ENCODE data around the gene DDX18.
A peak's percentile ranks its signal among the peaks of the same experiment; 100 is the strongest.

The DDX18 gene

GRCh38 chr2:117835990-117836760, 21.7 kb downstream of the DDX18 start:
- Histone ChIP-seq H3K9me3 (ENCODE audit: insufficient read depth, low read depth, low read length) (no peaks in the 10 kb centered on the region), H3K4me3 (ENCODE audit: low read length) (peak overlapping the region; percentile 72), H3K4me1 (ENCODE audit: insufficient read depth, low read length) (no peaks in the 10 kb centered on the region), H3K36me3 (ENCODE audit: insufficient read depth, low read depth, low read length) (peaks cover 28% of the 10 kb centered on the region), H3K27ac (ENCODE audit: low read length) (no peak overlapping the region), H3K27me3 (ENCODE audit: insufficient read depth, low read length) (peaks cover 11% of the 10 kb centered on the region), H3K9ac (ENCODE audit: low read depth, low read length) (peak overlapping the region; percentile 48)

DNA sequence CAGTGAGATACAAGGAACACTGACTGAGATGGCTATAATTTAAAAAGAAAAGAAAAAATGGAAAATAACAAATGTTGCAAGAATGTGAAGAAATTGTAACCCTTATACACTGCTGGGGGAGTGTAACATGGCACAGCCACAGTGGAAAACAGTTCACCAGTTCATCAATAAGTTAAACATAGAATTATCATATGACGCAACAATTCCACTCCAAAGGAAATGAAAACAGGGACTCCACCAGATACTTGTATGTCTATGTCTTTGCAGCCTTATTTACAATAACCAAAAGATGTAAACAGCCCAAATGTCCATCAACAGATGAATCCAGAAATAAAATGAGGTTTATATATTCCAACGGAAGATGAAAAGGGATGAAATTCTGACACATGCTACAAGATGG, 30.8 kb downstream of the DDX18 start:
- Histone ChIP-seq H3K9ac (ENCODE audit: low read depth, low read length) (no peak overlapping the region), H3K27ac (ENCODE audit: low read length) (no peak overlapping the region), H3K9me3 (ENCODE audit: insufficient read depth, low read depth, low read length) (no peaks in the 10 kb centered on the region), H3K4me1 (ENCODE audit: insufficient read depth, low read length) (peaks cover 22% of the 10 kb centered on the region), H3K36me3 (ENCODE audit: insufficient read depth, low read depth, low read length) (no peaks in the 10 kb centered on the region), H3K4me3 (ENCODE audit: low read length) (no peak overlapping the region), H3K27me3 (ENCODE audit: insufficient read depth, low read length) (no peaks in the 10 kb centered on the region)

DNA sequence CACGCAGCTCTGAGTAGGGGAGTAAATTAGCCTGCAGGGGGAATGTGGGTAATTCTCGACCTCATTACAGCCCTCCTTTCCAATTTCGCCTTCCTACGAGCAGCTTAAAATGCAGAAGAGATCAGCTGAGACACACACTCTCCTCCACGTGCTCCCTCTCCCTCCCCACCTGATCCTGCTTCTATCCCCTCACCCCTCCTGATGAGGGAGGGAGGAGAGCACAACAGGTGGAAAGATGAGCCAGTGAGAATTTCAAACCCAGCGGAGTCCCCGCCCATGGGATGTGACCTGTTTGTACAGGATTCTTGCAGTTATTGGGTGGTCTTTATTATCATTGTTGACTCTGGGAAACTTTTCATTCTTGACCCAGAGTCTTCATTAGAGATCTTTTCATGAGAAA, 35.5 kb downstream of the DDX18 start:
- H3K4me3 ChIP-seq (ENCODE audit: low read length) = peak overlapping the region; percentile 39; the same call in 1 of the 2 replicates
- no peaks in the 10 kb centered on the region for H3K27me3 ChIP-seq (ENCODE audit: insufficient read depth, low read length)
- no peaks in the 10 kb centered on the region for H3K9me3 ChIP-seq (ENCODE audit: insufficient read depth, low read depth, low read length)
- no peak overlapping the region for H3K9ac ChIP-seq (ENCODE audit: low read depth, low read length)
- H3K4me1 ChIP-seq (ENCODE audit: insufficient read depth, low read length) = peaks cover 13% of the 10 kb centered on the region
- H3K27ac ChIP-seq (ENCODE audit: low read length) = no peak overlapping the region
- H3K36me3 ChIP-seq (ENCODE audit: insufficient read depth, low read depth, low read length) = no peaks in the 10 kb centered on the region

DNA sequence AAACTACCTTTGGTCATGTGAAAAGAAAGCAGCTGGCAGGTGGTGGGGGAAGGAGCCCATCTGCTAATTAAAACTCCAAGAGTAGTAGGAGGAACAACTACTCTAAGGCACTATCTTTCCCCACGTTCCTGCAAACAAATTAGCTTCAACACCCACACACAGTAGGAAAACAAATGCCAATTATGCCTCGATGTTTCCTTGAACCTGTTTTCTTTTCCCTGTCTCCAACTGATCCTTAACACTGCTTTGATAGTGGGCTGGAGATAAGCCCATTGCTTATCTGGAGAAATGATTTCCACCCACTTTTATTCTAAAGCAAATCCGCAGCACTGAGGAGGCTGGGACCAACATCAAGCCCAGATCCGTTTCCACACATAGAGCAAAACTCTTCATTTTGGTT, 36.0 kb downstream of the DDX18 start:
- no peak overlapping the region for H3K27ac ChIP-seq (ENCODE audit: low read length)
- H3K9ac ChIP-seq (ENCODE audit: low read depth, low read length) = no peak overlapping the region
- H3K36me3 ChIP-seq (ENCODE audit: insufficient read depth, low read depth, low read length) = no peaks in the 10 kb centered on the region
- H3K4me1 ChIP-seq (ENCODE audit: insufficient read depth, low read length) = peaks cover 13% of the 10 kb centered on the region
- H3K27me3 ChIP-seq (ENCODE audit: insufficient read depth, low read length) = no peaks in the 10 kb centered on the region
- H3K4me3 ChIP-seq (ENCODE audit: low read length) = peak overlapping the region; percentile 39; the same call in 1 of the 2 replicates
- no peaks in the 10 kb centered on the region for H3K9me3 ChIP-seq (ENCODE audit: insufficient read depth, low read depth, low read length)

DNA sequence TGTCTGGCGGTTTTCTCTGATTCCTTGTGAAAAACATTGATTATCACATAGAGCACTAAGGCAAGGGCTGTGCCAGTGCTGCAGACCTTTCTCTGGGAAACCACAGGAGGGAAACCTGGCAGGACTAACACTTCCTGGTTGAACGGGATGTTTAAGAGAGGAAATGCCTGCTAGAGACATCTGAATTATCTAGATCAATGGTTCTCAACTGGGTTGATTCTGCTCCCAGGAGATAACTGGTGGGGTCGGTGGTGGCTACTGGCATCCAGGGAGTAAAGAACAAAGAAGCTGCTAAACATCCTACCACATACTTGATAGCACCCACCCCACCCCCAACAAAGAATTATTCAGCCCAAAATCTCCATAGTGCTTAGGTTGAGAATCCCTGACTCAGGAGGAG, 37.5 kb downstream of the DDX18 start:
- H3K4me3 ChIP-seq (ENCODE audit: low read length) = no peak overlapping the region
- no peaks in the 10 kb centered on the region for H3K9me3 ChIP-seq (ENCODE audit: insufficient read depth, low read depth, low read length)
- no peaks in the 10 kb centered on the region for H3K36me3 ChIP-seq (ENCODE audit: insufficient read depth, low read depth, low read length)
- no peaks in the 10 kb centered on the region for H3K27me3 ChIP-seq (ENCODE audit: insufficient read depth, low read length)
- H3K4me1 ChIP-seq (ENCODE audit: insufficient read depth, low read length) = peaks cover 16% of the 10 kb centered on the region
- no peak overlapping the region for H3K9ac ChIP-seq (ENCODE audit: low read depth, low read length)
- no peak overlapping the region for H3K27ac ChIP-seq (ENCODE audit: low read length)

- Histone ChIP-seq H3K36me3 (ENCODE audit: insufficient read depth, low read depth, low read length) (no peaks in the 10 kb centered on the region), H3K4me3 (ENCODE audit: low read length) (no peak overlapping the region)
Observed at GRCh38 chr2:117853316-117853715, 38.8 kb downstream of the DDX18 start.

DNA sequence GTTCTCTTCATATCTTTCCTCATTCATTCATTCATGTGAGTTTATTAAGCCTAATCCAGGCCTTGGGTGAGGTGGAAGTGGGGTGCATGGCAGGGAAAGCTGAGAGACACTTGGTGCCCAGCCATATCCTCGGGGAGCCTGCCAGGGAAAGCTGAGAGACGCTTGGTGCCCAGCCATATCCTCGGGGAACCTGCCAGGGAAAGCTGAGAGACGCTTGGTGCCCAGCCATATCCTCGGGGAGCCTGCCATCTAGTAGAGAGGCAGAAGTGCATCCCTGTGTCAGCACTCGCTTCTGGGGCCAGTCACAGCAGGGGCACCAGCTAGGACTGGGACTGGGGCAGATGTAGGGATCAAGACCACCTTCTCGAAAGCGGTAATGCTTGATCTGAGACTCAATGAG, 39.4 kb downstream of the DDX18 start:
- peaks cover 16% of the 10 kb centered on the region for H3K4me1 ChIP-seq (ENCODE audit: insufficient read depth, low read length)

More at GRCh38 chr2:117853316-117853715, 38.8 kb downstream of the DDX18 start:
- Histone ChIP-seq H3K9ac (ENCODE audit: low read depth, low read length) (no peak overlapping the region), H3K27ac (ENCODE audit: low read length) (no peak overlapping the region), H3K27me3 (ENCODE audit: insufficient read depth, low read length) (peaks cover 2% of the 10 kb centered on the region; the same call in 1 of the 2 replicates), H3K9me3 (ENCODE audit: insufficient read depth, low read depth, low read length) (no peaks in the 10 kb centered on the region), H3K4me1 (ENCODE audit: insufficient read depth, low read length) (peaks cover 16% of the 10 kb centered on the region)

DNA sequence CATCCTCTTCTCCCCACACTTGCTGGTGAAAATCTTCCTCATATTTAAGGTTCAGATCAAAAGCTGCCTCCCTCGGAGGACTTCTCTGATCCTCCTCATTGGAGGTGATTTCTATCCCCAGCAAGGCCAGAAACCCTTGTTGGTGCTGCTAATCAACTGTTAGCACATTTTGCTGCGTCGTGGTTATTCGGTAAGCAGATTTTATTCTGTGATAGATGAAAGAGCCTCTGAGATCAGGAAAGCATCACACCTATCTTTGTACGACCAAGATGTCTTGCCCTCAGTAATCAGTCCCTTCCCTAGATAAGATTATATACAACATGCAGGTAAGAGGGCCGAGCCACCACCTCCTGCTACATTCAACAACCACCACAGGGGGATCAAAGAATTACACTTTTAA, 40.1 kb downstream of the DDX18 start:
- no peaks in the 10 kb centered on the region for H3K36me3 ChIP-seq (ENCODE audit: insufficient read depth, low read depth, low read length)
- H3K27ac ChIP-seq (ENCODE audit: low read length) = no peak overlapping the region
- peaks cover 11% of the 10 kb centered on the region for H3K4me1 ChIP-seq (ENCODE audit: insufficient read depth, low read length)
- peaks cover 4% of the 10 kb centered on the region; the same call in 1 of the 2 replicates for H3K27me3 ChIP-seq (ENCODE audit: insufficient read depth, low read length)
- H3K9me3 ChIP-seq (ENCODE audit: insufficient read depth, low read depth, low read length) = no peaks in the 10 kb centered on the region
- no peak overlapping the region for H3K4me3 ChIP-seq (ENCODE audit: low read length)
- no peak overlapping the region for H3K9ac ChIP-seq (ENCODE audit: low read depth, low read length)

More for the DNA sequence above, 39.4 kb downstream of the DDX18 start:
- Histone ChIP-seq H3K36me3 (ENCODE audit: insufficient read depth, low read depth, low read length) (no peaks in the 10 kb centered on the region), H3K27me3 (ENCODE audit: insufficient read depth, low read length) (peaks cover 4% of the 10 kb centered on the region; the same call in 1 of the 2 replicates), H3K4me3 (ENCODE audit: low read length) (no peak overlapping the region), H3K27ac (ENCODE audit: low read length) (no peak overlapping the region), H3K9me3 (ENCODE audit: insufficient read depth, low read depth, low read length) (no peaks in the 10 kb centered on the region), H3K9ac (ENCODE audit: low read depth, low read length) (no peak overlapping the region)

GRCh38 chr2:117855886-117856285, 41.4 kb downstream of the DDX18 start:
- Histone ChIP-seq H3K27me3 (ENCODE audit: insufficient read depth, low read length) (peaks cover 13% of the 10 kb centered on the region; the same call in 1 of the 2 replicates), H3K9ac (ENCODE audit: low read depth, low read length) (no peak overlapping the region), H3K36me3 (ENCODE audit: insufficient read depth, low read depth, low read length) (no peaks in the 10 kb centered on the region), H3K27ac (ENCODE audit: low read length) (no peak overlapping the region), H3K4me3 (ENCODE audit: low read length) (no peak overlapping the region), H3K4me1 (ENCODE audit: insufficient read depth, low read length) (peaks cover 3% of the 10 kb centered on the region), H3K9me3 (ENCODE audit: insufficient read depth, low read depth, low read length) (no peaks in the 10 kb centered on the region)

GRCh38 chr2:117856415-117857210, 42.1 kb downstream of the DDX18 start:
- H3K9me3 ChIP-seq (ENCODE audit: insufficient read depth, low read depth, low read length) = no peaks in the 10 kb centered on the region
- H3K27me3 ChIP-seq (ENCODE audit: insufficient read depth, low read length) = peaks cover 14% of the 10 kb centered on the region; the same call in 1 of the 2 replicates
- H3K4me3 ChIP-seq (ENCODE audit: low read length) = no peak overlapping the region
- H3K27ac ChIP-seq (ENCODE audit: low read length) = no peak overlapping the region
- H3K4me1 ChIP-seq (ENCODE audit: insufficient read depth, low read length) = peaks cover 3% of the 10 kb centered on the region
- H3K9ac ChIP-seq (ENCODE audit: low read depth, low read length) = no peak overlapping the region
- H3K36me3 ChIP-seq (ENCODE audit: insufficient read depth, low read depth, low read length) = no peaks in the 10 kb centered on the region

DNA sequence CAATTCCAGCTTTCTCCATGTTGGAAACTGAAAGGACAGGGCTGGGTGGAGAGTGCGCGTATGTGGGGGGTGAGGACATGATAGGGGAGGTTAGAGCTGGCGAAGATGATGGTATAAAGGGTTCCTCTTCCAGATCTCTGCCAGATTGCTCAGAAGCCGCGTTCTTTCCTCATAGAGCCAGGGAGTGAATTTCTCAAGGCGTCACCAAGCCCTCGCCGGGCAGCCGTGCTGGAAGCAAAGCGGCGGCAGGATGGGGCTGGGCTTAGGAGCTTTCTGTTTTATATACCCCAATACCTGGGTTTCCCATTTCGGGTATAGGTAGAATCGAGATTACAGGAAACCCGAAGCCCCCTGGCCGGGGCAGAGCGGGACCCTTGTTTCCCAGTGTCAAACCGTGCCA, 43.8 kb downstream of the DDX18 start:
- Histone ChIP-seq H3K27me3 (ENCODE audit: insufficient read depth, low read length) (peaks cover 14% of the 10 kb centered on the region; the same call in 1 of the 2 replicates), H3K9ac (ENCODE audit: low read depth, low read length) (no peak overlapping the region), H3K4me3 (ENCODE audit: low read length) (no peak overlapping the region; the same call in 1 of the 2 replicates), H3K9me3 (ENCODE audit: insufficient read depth, low read depth, low read length) (no peaks in the 10 kb centered on the region), H3K36me3 (ENCODE audit: insufficient read depth, low read depth, low read length) (no peaks in the 10 kb centered on the region), H3K4me1 (ENCODE audit: insufficient read depth, low read length) (peaks cover 3% of the 10 kb centered on the region; the same call in 1 of the 2 replicates), H3K27ac (ENCODE audit: low read length) (no peak overlapping the region)

Measured in iPS-20b (cell line).